Muscle of leg (tissue), 11 donors: ENCODE data around the gene BACH1. TPM values are rescaled to one million over a fixed set of nuclear protein-coding genes. Genes with fewer than 3 reads are reported as not detected.

ENCODE experiments used
- DNase-seq: peaks from one replicate; pipeline ENCODE4 v3.0.0; 2013
- H3K27ac ChIP-seq: one replicate; pipeline ENCODE4 v1.5.1; 2013; ENCODE audit warnings: mild to moderate bottlenecking, low read length, control low read depth
- H3K27me3 ChIP-seq: one replicate; pipeline ENCODE4 v1.6.1; 2013; ENCODE audit warnings: low read length; ENCODE audit not compliant: control insufficient read depth, insufficient read depth
- H3K36me3 ChIP-seq: one replicate; pipeline ENCODE4 v1.6.1; 2013; ENCODE audit warnings: low read length; ENCODE audit not compliant: control insufficient read depth, insufficient read depth
- H3K4me1 ChIP-seq: one replicate; pipeline ENCODE4 v1.6.1; 2013; ENCODE audit warnings: low read length; ENCODE audit not compliant: control insufficient read depth, insufficient read depth
- H3K4me3 ChIP-seq: one replicate; pipeline ENCODE4 v1.5.1; 2013; ENCODE audit warnings: low read length, control low read depth
- H3K9me3 ChIP-seq: replicated peaks from 2 replicates; pipeline ENCODE4 v1.6.1; 2013; ENCODE audit warnings: low read depth, low read length; ENCODE audit not compliant: control insufficient read depth
- WGBS: methylation state at CpG from one replicate; pipeline ENCODE4 v1.1.5; 2013; ENCODE audit warnings: missing lambda C conversion rate; ENCODE audit not compliant: insufficient coverage; 5-methylcytosine and 5-hydroxymethylcytosine counted together
- polyA plus RNA-seq, 8 donors: library from polyadenylated mRNA; unstranded; fragments of 120-200 nt; gene quantifications; one replicate each; pipeline versions ENCODE4 v1.2.1 to v1.2.3, GENCODE V29; 2013; ENCODE audit warnings: inconsistent platforms in 1 of 8, low replicate concordance in 1 of 8; ENCODE audit not compliant: insufficient read length in 8 of 8, insufficient read depth in 1 of 8
- total RNA-seq: library from RNA; stranded (reverse); fragments of 120-200 nt; gene quantifications from one replicate; pipeline ENCODE4 v1.2.4, GENCODE V29; 2013

The BACH1 gene
- total and polyA plus RNA-seq, 9 donors: 17.1 to 73.5 (median 24.3) TPM

DNA sequence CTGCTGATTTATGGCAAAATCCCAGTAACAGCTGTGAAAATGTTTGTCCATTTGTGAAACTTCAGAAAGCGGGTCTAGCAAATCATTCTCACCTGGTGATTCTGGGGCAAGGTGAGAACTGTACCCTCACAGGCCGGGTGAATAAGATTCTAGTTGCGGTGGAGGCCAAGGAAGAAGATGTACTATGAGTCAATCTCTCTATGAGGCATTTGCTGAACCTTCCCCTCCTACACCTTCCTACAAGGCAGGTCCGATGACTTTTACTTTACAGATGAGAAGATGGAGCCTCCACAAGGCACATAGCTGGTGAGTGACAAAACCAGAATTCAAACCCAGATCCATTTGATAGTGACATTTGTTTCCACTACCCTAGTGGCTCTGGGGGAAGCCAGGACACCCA lies 72.7 kb downstream of the BACH1 start:
- 80% methylated on average over 1 of the region's 4 CpGs for WGBS
- H3K9me3 ChIP-seq: peaks cover 2% of the 10 kb centered on the region
- no peaks in the 10 kb centered on the region for H3K4me1 ChIP-seq
- no peak for DNase-seq
- no peaks in the 10 kb centered on the region for H3K27me3 ChIP-seq
- peaks cover 3% of the 10 kb centered on the region for H3K36me3 ChIP-seq
- no peak overlapping the region for H3K4me3 ChIP-seq
- H3K27ac ChIP-seq: no peak overlapping the region

DNA sequence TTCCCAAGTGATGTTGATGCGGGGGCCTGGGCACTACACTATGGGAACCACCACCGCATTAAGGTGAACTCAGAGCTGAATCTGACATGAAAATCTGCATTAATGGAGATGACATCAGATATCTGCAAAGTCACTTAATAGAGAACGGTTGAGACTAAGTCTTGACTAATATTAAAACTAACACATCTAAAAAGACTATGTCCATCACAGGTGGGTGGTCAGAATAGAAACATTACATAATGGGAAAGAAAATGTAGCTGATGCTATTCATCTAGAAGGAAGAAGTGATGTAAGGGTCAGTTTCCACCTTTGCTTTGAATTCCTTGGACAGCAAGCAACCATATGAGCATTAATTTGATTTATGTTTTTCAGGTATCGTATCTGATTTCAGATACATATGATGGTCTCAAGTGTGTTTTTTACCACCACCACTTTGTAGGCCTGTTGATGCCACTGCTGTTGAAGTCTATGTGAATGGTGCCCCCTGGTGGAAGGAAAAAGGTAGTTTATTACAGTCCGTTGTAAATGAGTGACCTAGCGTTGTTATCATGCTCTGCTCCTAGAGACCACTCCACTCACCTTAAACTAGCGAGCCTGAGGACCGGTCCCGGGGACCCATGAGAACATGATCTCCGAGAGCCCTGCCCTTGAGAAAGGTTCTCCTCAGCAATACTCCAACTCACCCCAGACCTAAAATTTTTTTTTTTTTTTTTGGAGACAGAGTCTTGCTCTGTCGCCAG lies 73.5 kb downstream of the BACH1 start:
- H3K4me3 ChIP-seq: no peak overlapping the region
- DNase-seq: peak; percentile 87
- H3K27me3 ChIP-seq: no peaks in the 10 kb centered on the region
- H3K9me3 ChIP-seq: no peaks in the 10 kb centered on the region
- peaks cover 3% of the 10 kb centered on the region for H3K36me3 ChIP-seq
- no peaks in the 10 kb centered on the region for H3K4me1 ChIP-seq
- no peak overlapping the region for H3K27ac ChIP-seq
- WGBS: 29% methylated on average over 3 of the region's 11 CpGs

DNA sequence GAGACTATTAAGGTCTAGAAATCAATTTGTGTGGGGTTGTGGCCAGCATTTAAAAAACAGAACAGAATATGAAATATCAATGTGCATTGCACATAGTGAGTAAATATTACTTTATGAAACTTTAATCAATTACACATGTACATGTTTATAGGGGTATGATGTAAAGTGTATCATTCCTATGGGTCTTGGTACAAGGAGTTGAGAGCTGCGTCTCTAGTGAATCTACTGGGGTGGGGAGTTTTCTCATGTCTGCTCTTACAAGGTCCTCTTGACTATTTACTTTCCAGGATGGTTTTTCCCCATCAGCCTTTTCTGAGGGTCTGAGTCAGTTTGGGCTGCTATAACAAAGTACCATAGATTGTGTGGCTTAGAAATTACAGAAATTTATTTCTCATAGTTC lies 75.8 kb downstream of the BACH1 start:
- Histone ChIP-seq H3K4me1 (no peaks in the 10 kb centered on the region), H3K36me3 (no peaks in the 10 kb centered on the region), H3K27ac (no peak overlapping the region), H3K4me3 (no peak overlapping the region), H3K9me3 (no peaks in the 10 kb centered on the region), H3K27me3 (no peaks in the 10 kb centered on the region)
- WGBS: no CpG with 5 or more reads among the region's 1 CpG
- no peak for DNase-seq

DNA sequence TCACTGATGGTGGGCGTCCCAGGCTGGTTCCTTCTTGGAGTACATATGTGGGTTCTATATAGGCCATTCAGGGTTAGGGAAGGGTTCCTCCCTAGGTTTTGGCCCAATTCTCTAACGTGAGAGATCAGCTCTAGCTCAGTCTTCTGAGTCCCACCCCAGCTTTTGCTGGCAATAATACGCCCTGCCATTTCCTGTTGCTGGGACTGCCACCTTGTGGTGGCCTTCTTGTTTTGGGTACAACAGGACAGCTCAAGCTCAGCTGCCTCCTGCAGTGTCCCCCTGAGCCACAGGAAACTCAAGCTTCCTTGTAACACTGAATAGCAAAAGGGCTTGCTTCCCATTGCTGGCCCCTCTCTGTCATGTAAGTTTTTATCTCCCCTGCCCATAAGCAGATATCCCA lies 77.8 kb downstream of the BACH1 start:
- no peak overlapping the region for H3K27ac ChIP-seq

DNA sequence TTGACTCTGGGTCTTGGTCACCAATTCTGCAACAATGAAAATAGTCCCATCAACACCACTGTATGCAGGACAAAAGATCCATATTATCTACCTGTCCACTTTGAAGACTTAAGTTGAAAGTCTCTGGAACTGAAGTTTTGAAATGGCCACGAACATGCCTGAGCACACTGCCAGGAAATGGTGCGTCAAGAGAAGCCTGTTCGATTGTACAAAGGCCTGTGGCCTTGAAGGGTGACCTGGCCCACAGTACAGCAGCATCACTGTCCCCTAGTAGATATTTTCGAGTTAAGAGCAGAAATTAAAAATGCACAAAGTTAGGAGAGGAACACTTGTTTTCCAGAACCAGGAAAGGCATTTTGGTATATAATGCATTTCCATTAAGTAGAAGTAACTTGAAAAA lies 78.5 kb downstream of the BACH1 start:
- no peaks in the 10 kb centered on the region for H3K9me3 ChIP-seq
- H3K4me1 ChIP-seq: no peaks in the 10 kb centered on the region
- H3K27ac ChIP-seq: no peak overlapping the region
- no peaks in the 10 kb centered on the region for H3K27me3 ChIP-seq
- no peaks in the 10 kb centered on the region for H3K36me3 ChIP-seq
- no peak overlapping the region for H3K4me3 ChIP-seq
- 82% methylated on average over 3 of the region's 4 CpGs for WGBS
- DNase-seq: no peak

More for the DNA sequence above, 77.8 kb downstream of the BACH1 start:
- peak; percentile 23 for DNase-seq
- no peak overlapping the region for H3K4me3 ChIP-seq
- H3K4me1 ChIP-seq: no peaks in the 10 kb centered on the region
- no peaks in the 10 kb centered on the region for H3K36me3 ChIP-seq
- WGBS: 58% methylated on average over 3 of the region's 3 CpGs
- H3K9me3 ChIP-seq: no peaks in the 10 kb centered on the region
- no peaks in the 10 kb centered on the region for H3K27me3 ChIP-seq

DNA sequence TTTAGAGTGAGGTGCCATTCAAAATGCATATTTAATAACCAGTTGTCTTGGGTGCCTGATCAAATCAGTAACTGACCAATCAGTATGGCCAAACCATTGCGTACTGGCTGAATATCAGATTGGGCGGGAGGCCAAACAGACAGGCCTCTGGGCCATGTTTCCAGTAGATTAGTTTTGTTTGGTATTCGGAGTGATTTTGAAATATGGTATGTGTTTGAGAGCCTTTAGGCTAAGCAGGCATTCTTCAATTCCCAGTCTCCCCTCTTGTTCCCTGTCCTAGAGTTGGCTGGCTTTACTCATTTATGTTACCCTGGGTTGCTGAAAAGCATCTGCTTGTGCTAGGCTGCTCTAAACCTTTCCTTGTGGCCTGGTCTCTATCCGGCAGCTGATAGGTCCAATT lies 80.1 kb downstream of the BACH1 start:
- Histone ChIP-seq H3K4me1 (no peaks in the 10 kb centered on the region), H3K9me3 (no peaks in the 10 kb centered on the region), H3K4me3 (no peak overlapping the region), H3K27me3 (no peaks in the 10 kb centered on the region), H3K36me3 (no peaks in the 10 kb centered on the region), H3K27ac (no peak overlapping the region)
- no peak for DNase-seq
- WGBS: 60% methylated on average over 1 of the region's 4 CpGs

DNA sequence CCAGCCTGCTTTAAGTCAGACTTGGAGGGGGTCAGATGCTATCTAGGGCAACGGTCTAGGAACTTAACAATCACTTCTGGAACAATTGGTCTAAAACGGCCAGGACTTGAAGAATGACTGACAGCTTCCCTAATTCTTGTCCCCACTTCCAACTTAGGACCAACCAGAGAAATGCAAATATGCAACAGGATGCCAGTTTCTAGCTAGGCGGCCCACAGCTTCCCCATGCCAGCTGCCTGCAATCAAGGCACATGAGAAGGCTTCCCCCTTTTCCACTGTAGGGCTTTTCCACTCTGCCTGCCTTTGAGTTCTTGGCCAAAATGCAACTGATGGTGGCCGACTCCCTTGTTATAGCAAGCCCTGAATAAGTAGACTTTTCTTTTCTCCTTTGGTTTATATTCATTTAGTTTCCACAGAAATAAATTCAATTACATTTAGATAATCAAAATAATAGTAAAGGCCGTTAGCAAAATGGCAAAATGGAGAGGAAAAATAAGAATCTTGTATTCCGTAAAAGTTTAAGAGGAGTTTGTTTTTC lies 80.9 kb downstream of the BACH1 start:
- 71% methylated on average over 3 of the region's 6 CpGs for WGBS
- Histone ChIP-seq H3K9me3 (no peaks in the 10 kb centered on the region), H3K4me3 (no peak overlapping the region), H3K4me1 (no peaks in the 10 kb centered on the region), H3K27ac (no peak overlapping the region), H3K27me3 (no peaks in the 10 kb centered on the region), H3K36me3 (no peaks in the 10 kb centered on the region)
- no peak for DNase-seq

DNA sequence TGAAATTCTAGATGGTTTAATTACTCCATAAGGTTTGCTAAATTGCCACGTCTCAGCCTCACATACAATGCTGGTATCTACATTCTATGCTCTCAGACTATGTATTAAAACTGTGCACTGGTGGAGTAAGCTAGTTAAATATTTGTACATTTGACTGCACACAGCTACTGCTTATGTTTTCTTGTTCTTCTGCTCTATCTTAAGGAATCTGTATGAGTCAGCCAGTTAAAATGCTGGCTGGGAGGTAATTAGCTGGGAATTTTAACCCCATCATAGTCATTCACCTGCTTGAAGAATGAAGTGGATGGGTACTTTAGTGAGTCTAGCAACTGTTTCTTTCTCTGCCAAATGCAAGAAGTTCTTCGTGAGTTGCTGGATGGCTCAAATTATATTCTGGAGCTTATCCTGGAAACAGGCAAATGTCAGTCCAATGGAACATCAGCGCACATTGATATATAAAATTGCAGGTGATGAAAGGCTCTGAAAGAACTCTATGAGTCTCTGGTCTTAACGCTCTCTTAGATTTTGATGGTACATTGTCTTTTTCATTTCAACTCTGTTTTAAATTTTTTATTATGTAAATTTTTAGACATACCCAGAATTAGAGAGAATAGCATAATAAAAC lies 83.4 kb downstream of the BACH1 start:
- H3K9me3 ChIP-seq: no peaks in the 10 kb centered on the region
- DNase-seq: peak; percentile 50
- H3K27me3 ChIP-seq: no peaks in the 10 kb centered on the region
- 100% methylated on average over 2 of the region's 4 CpGs for WGBS
- H3K36me3 ChIP-seq: no peaks in the 10 kb centered on the region
- no peak overlapping the region for H3K4me3 ChIP-seq
- H3K27ac ChIP-seq: no peak overlapping the region
- H3K4me1 ChIP-seq: no peaks in the 10 kb centered on the region

DNA sequence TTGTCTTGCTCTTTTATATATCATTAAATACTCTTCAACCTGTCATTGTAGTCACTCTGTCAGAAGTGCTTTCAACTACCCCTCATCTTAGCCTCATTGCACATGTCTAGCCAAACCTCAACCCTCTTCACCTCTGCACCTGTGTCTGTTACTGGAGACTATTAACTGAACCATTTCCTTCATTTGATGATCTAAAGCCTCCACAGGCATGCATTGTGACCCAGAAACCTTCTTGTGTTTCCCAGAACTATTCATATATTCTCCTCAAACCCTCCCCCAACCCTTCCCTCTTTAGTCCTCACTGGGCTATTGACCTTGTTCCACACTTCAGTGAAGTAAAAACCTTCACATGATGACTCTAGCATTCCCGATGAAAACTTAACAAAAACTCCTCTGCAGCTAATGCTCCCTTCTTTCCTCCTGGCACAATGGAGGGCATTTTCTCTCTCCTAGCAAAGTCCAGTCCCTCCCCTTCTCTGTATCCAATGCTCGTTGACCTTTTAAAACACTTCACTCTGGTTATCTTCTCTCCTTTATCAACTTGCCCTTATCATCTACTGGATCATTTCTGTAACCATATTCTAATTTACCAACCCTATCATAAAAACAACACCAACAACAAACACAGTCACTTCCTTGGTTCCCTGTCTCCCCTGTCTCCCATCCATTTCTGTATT lies 86.1 kb downstream of the BACH1 start:
- no peaks in the 10 kb centered on the region for H3K4me1 ChIP-seq
- H3K27ac ChIP-seq: no peak overlapping the region
- H3K36me3 ChIP-seq: no peaks in the 10 kb centered on the region
- DNase-seq: no peak
- H3K9me3 ChIP-seq: no peaks in the 10 kb centered on the region
- 83% methylated on average over 2 of the region's 2 CpGs for WGBS
- H3K27me3 ChIP-seq: no peaks in the 10 kb centered on the region
- no peak overlapping the region for H3K4me3 ChIP-seq

DNA sequence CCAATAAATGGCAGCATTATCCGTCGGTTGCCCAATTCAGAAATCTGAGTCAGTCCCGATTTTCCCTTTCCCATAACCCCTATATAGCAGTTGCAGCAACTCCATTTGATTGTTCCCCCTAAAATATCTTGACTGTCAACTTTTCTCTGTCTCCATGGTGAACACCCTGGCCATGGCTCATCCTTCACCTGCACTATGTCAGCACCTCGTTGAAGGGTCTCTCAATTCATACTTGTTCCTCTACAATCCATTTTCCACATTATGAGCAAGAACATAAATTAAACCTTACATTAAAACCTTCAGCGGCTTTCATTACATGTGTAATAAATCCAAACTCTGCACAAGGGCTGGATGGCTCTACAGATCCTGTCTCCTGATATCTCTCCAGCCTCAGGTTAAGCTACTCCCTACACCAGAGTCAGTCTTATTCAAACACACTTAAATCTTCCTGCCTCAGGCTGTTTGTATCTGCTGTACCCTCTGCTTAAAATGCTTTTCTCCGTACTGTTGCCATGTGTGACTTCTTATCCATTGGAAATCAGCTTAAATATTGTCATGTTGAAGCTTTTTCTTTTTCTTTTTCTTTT lies 87.3 kb downstream of the BACH1 start:
- 67% methylated on average over 5 of the region's 6 CpGs for WGBS
- Histone ChIP-seq H3K27me3 (no peaks in the 10 kb centered on the region), H3K4me3 (no peak overlapping the region), H3K36me3 (no peaks in the 10 kb centered on the region), H3K4me1 (no peaks in the 10 kb centered on the region), H3K9me3 (no peaks in the 10 kb centered on the region), H3K27ac (no peak overlapping the region)
- DNase-seq: no peak
